Measurements from ENCODE around the gene SPANXN2.
"Not testable (repeated sequence)": the region's sequence is repeated elsewhere in the genome, so short reads cannot be mapped to it uniquely, and the experiment has no call there.

SPANXN2 gene
- total RNA-seq, result 0 reads per million in 2 donors

GRCh38 chrX:143720652-143721051 is at the start of gene SPANXN2:
Gene SPANXN2 (minus strand): TSS chrX:143720752. CDS start chrX:143720668, 84 bp downstream.
- DNase-seq, result not testable (repeated sequence)

GRCh38 chrX:143768976-143769375 is 48.4 kb upstream of the SPANXN2 start:
- DNase-seq, result no peak

GRCh38 chrX:143767789-143768188 is 47.2 kb upstream of the SPANXN2 start:
- DNase-seq, result not testable (repeated sequence)

- no peak for DNase-seq
These were observed 37.3 kb upstream of the SPANXN2 start for GRCh38 chrX:143757887-143758286.

GRCh38 chrX:143757375-143757774 is 36.8 kb upstream of the SPANXN2 start:
- DNase-seq, result no peak

GRCh38 chrX:143754183-143754582 is 33.6 kb upstream of the SPANXN2 start:
- DNase-seq, result no peak

- DNase-seq, result no peak
These were observed 13.3 kb upstream of the SPANXN2 start for GRCh38 chrX:143733866-143734265.

GRCh38 chrX:143726296-143726695 is 5.7 kb upstream of the SPANXN2 start:
- DNase-seq, result no peak

- DNase-seq, result no peak
These were observed 19.1 kb downstream of the SPANXN2 start for GRCh38 chrX:143701460-143701859.

- DNase-seq, result no peak
These were observed 25.7 kb downstream of the SPANXN2 start for GRCh38 chrX:143694885-143695284.

GRCh38 chrX:143683486-143683885 is 37.1 kb downstream of the SPANXN2 start:
- no peak for DNase-seq

- no peak for DNase-seq
These were observed 45.6 kb downstream of the SPANXN2 start for GRCh38 chrX:143674926-143675325.

- no peak for DNase-seq
These were observed 51.2 kb downstream of the SPANXN2 start for GRCh38 chrX:143669395-143669794.

- DNase-seq, result no peak
These were observed 56.2 kb downstream of the SPANXN2 start for GRCh38 chrX:143664302-143664701.

GRCh38 chrX:143663755-143664154 is 56.8 kb downstream of the SPANXN2 start:
- no peak for DNase-seq
